H1 (cell line): ENCODE measurements around the gene ME1. TPM values are rescaled to one million over a fixed set of nuclear protein-coding genes. Genes with fewer than 3 reads are reported as not detected.

Experiments
- CBX5 ChIP-seq: fragments of 300-800, 300-1000 bp; sonication (generic); IDR thresholded peaks from 2 replicates; pipeline ENCODE4 v1.7.1; 2016; ENCODE audit warnings: antibody characterized with exemption, low read length, low read depth
- CHD7 ChIP-seq: fragments of 300-600 bp; sonication (generic); IDR thresholded peaks from 2 replicates; pipeline ENCODE4 v1.7.1; 2012; ENCODE audit warnings: low read length, moderate library complexity, mild to moderate bottlenecking, inconsistent platforms; ENCODE audit not compliant: insufficient replicate concordance
- CTBP2 ChIP-seq: IDR thresholded peaks from 2 replicates; pipeline ENCODE4 v1.7.0; 2011; ENCODE audit warnings: borderline replicate concordance, mild to moderate bottlenecking, moderate library complexity, mixed read lengths, low read length; ENCODE audit not compliant: insufficient read depth, insufficient read length
- KDM1A ChIP-seq: fragments of 200-600, 300-600 bp; sonication (generic); IDR thresholded peaks from 2 replicates; pipeline ENCODE4 v1.7.1; 2016; ENCODE audit warnings: mild to moderate bottlenecking, low read length, borderline replicate concordance
- NANOG ChIP-seq: IDR thresholded peaks from 2 replicates; pipeline ENCODE4 v1.6.1; 2011; ENCODE audit warnings: low read length, low read depth, mild to moderate bottlenecking, inconsistent platforms; ENCODE audit not compliant: insufficient read depth, poor library complexity, severe bottlenecking
- RAD21 ChIP-seq, 2 experiments: IDR thresholded peaks in 1 of 2; conservative IDR thresholded peaks in 1 of 2; 2 replicates each; pipeline ENCODE4 v1.6.1; 2011; ENCODE audit warnings: low read depth in 2 of 2, low read length in 2 of 2, improper control_type of control experiment in 1 of 2, inconsistent platforms in 1 of 2, mild to moderate bottlenecking in 1 of 2, moderate library complexity in 1 of 2
- RBBP5 ChIP-seq: IDR thresholded peaks from 2 replicates; pipeline ENCODE4 v1.7.1; 2012; ENCODE audit warnings: low read depth, mild to moderate bottlenecking, inconsistent platforms, low read length, moderate library complexity, borderline replicate concordance
- polyA plus RNA-seq, 7 experiments: library from polyadenylated mRNA; depleted of rRNA in 3 of 7; stranded (reverse) in 5 of 7; unstranded in 2 of 7; fragments of >200 nt in 5 of 7; fragments of 200-250 nt in 2 of 7; gene quantifications; 1 replicate in 5 of 7; 2 replicates in 1 of 7; 4 replicates in 1 of 7; pipeline versions ENCODE4 v1.2.1 to v1.2.3, GENCODE V29; 2011 to 2013; ENCODE audit warnings: missing spikeins in 2 of 7, mixed read lengths in 2 of 7
- total RNA-seq: library from RNA; stranded (reverse); fragmentation: NEBNext Ultra II Directional; extraction: Animal tissue kit (Norgen Biotek cat#: 25700); gene quantifications from 2 replicates; pipeline ENCODE4 v1.2.1, GENCODE V29; 2021

ME1 gene
- total and polyA plus RNA-seq, 2 of the 8 experiments (the other 6 are each of a cell fraction or from before 2014, with no cell fraction given) = 1.3 to 3.9 TPM

GRCh38 chr6:83480470-83480869 lies 49.6 kb upstream of the ME1 start (continued):
- no peak for TF ChIP-seq CHD7
- no peak for TF ChIP-seq RBBP5
- TF ChIP-seq CBX5 = no peak
- TF ChIP-seq NANOG = no peak
- TF ChIP-seq RAD21 (IDR thresholded peaks at IDR 0.05 in 1 of 2, conservative IDR thresholded peaks at IDR 0.05 in 1 of 2; ENCODE audit: low read depth in 2 of 2, low read length in 2 of 2) = no peak
- no peak for TF ChIP-seq KDM1A
- TF ChIP-seq CTBP2 = no peak
